H9 (cell line): ENCODE data around the gene CADM1. TPM values are rescaled to one million over a fixed set of nuclear protein-coding genes. Genes with fewer than 3 reads are reported as not detected.

Experiments
- DNase-seq: peaks from one replicate; pipeline ENCODE4 v3.0.0-alpha.2; 2017
- H2AFZ ChIP-seq: one replicate; pipeline ENCODE4 v1.6.1; 2013; ENCODE audit warnings: mild to moderate bottlenecking, low read length, control low read depth, moderate library complexity
- H2AK5ac ChIP-seq: 2 replicates; pipeline ENCODE4 v1.6.1; 2013; ENCODE audit warnings: low read length, control low read depth, mixed read lengths; ENCODE audit not compliant: insufficient read length
- H2BK120ac ChIP-seq: one replicate; pipeline ENCODE4 v1.6.1; 2013; ENCODE audit warnings: low read depth, mild to moderate bottlenecking, low read length, control low read depth, inconsistent platforms; ENCODE audit not compliant: poor library complexity, severe bottlenecking
- H2BK12ac ChIP-seq: 2 replicates; pipeline ENCODE4 v1.6.1; 2013; ENCODE audit warnings: low read length, control low read depth, mixed read lengths, low read depth; ENCODE audit not compliant: insufficient read length
- H2BK15ac ChIP-seq: 2 replicates; pipeline ENCODE4 v1.6.1; 2013; ENCODE audit warnings: low read depth, low read length, control low read depth
- H2BK20ac ChIP-seq: one replicate; pipeline ENCODE4 v1.6.1; 2013; ENCODE audit warnings: low read depth, mild to moderate bottlenecking, low read length, control low read depth, inconsistent platforms; ENCODE audit not compliant: poor library complexity, severe bottlenecking
- H2BK5ac ChIP-seq: 2 replicates; pipeline ENCODE4 v1.6.1; 2013; ENCODE audit warnings: low read length, control low read depth, mixed read lengths; ENCODE audit not compliant: insufficient read length
- H3K14ac ChIP-seq: 2 replicates; pipeline ENCODE4 v1.6.1; 2013; ENCODE audit warnings: low read length, control low read depth; ENCODE audit not compliant: insufficient read depth
- H3K18ac ChIP-seq: 2 replicates; pipeline ENCODE4 v1.6.1; 2013; ENCODE audit warnings: low read depth, mild to moderate bottlenecking, mixed read lengths, low read length, control low read depth; ENCODE audit not compliant: insufficient read length
- H3K23ac ChIP-seq: 2 replicates; pipeline ENCODE4 v1.6.1; 2013; ENCODE audit warnings: low read length, control low read depth, mixed read lengths, low read depth; ENCODE audit not compliant: insufficient read length
- H3K23me2 ChIP-seq: 2 replicates; pipeline ENCODE4 v1.6.1; 2013; ENCODE audit warnings: low read depth, mild to moderate bottlenecking, mixed read lengths, low read length, control low read depth; ENCODE audit not compliant: insufficient read length, poor library complexity, severe bottlenecking
- H3K27ac ChIP-seq: 2 replicates; pipeline ENCODE4 v1.5.1; 2013; ENCODE audit warnings: low read length, control low read depth, mixed read lengths, low read depth; ENCODE audit not compliant: insufficient read length
- H3K27me3 ChIP-seq: 2 replicates; pipeline ENCODE4 v1.6.1; 2013; ENCODE audit warnings: low read length, control low read depth, inconsistent platforms; ENCODE audit not compliant: insufficient read depth
- H3K4ac ChIP-seq: 2 replicates; pipeline ENCODE4 v1.6.1; 2013; ENCODE audit warnings: low read depth, mild to moderate bottlenecking, control low read depth, inconsistent platforms, low read length, moderate library complexity
- H3K4me1 ChIP-seq: 2 replicates; pipeline ENCODE4 v1.6.1; 2013; ENCODE audit warnings: low read length, control low read depth, inconsistent platforms; ENCODE audit not compliant: insufficient read depth
- H3K4me2 ChIP-seq: 2 replicates; pipeline ENCODE4 v1.6.1; 2013; ENCODE audit warnings: low read length, control low read depth, mixed read lengths; ENCODE audit not compliant: insufficient read length, insufficient read depth
- H3K56ac ChIP-seq: 2 replicates; pipeline ENCODE4 v1.6.1; 2013; ENCODE audit warnings: low read depth, mild to moderate bottlenecking, mixed read lengths, low read length, control low read depth; ENCODE audit not compliant: insufficient read length
- H3K79me1 ChIP-seq: 2 replicates; pipeline ENCODE4 v1.6.1; 2013; ENCODE audit warnings: low read depth, mild to moderate bottlenecking, moderate library complexity, low read length, control low read depth, inconsistent platforms; ENCODE audit not compliant: insufficient read depth, poor library complexity, severe bottlenecking
- H3K79me2 ChIP-seq: 2 replicates; pipeline ENCODE4 v1.6.1; 2013; ENCODE audit warnings: low read length, control low read depth, inconsistent platforms; ENCODE audit not compliant: insufficient read depth
- H3K9ac ChIP-seq: 2 replicates; pipeline ENCODE4 v1.6.1; 2013; ENCODE audit warnings: low read length, control low read depth, mixed read lengths; ENCODE audit not compliant: insufficient read length; ENCODE audit errors: extremely low read depth
- H3K9me3 ChIP-seq: one replicate; pipeline ENCODE4 v1.6.1; 2013; ENCODE audit warnings: low read depth, low read length, inconsistent platforms; ENCODE audit not compliant: control insufficient read depth
- H3T11ph ChIP-seq: one replicate; pipeline ENCODE4 v1.6.1; 2013; ENCODE audit warnings: mild to moderate bottlenecking, low read length, control low read depth, inconsistent platforms
- H4K20me1 ChIP-seq: one replicate; pipeline ENCODE4 v1.6.1; 2013; ENCODE audit not compliant: control insufficient read depth, insufficient read length, insufficient read depth
- H4K5ac ChIP-seq: 2 replicates; pipeline ENCODE4 v1.6.1; 2013; ENCODE audit warnings: low read depth, mild to moderate bottlenecking, mixed read lengths, low read length, control low read depth; ENCODE audit not compliant: insufficient read length
- H4K8ac ChIP-seq: replicated peaks from 2 replicates; pipeline ENCODE4 v1.6.1; 2013; ENCODE audit warnings: low read length, control low read depth, mixed read lengths, low read depth; ENCODE audit not compliant: insufficient read length
- H4K91ac ChIP-seq: 2 replicates; pipeline ENCODE4 v1.6.1; 2013; ENCODE audit warnings: low read depth, mild to moderate bottlenecking, moderate library complexity, mixed read lengths, low read length, control low read depth; ENCODE audit not compliant: insufficient read length
- H3K27ac Mint-ChIP-seq, 3 experiments: 2 replicates in 2 of 3; 3 replicates in 1 of 3; pipeline ENCODE4 v1.8.0; 2020 to 2021; ENCODE audit warnings: mixed read lengths in 3 of 3, mild to moderate bottlenecking in 1 of 3, moderate library complexity in 1 of 3
- H3K27me3 Mint-ChIP-seq: 2 replicates; pipeline ENCODE4 v1.8.0; 2021; ENCODE audit warnings: low read depth, mild to moderate bottlenecking, moderate library complexity, mixed read lengths
- H3K36me3 Mint-ChIP-seq, 3 experiments: 2 replicates in 2 of 3; 3 replicates in 1 of 3; pipeline ENCODE4 v1.8.0; 2020 to 2021; ENCODE audit warnings: low read depth in 3 of 3, mixed read lengths in 3 of 3; ENCODE audit not compliant: insufficient read depth in 1 of 3
- H3K4me1 Mint-ChIP-seq, 2 experiments: 2 replicates each; pipeline ENCODE4 v1.8.0; 2020; ENCODE audit warnings: mixed read lengths in 2 of 2
- H3K4me3 Mint-ChIP-seq, 2 experiments: 2 replicates in 1 of 2; 3 replicates in 1 of 2; pipeline ENCODE4 v1.8.0; 2020 to 2021; ENCODE audit warnings: mild to moderate bottlenecking in 2 of 2, mixed read lengths in 2 of 2, moderate library complexity in 1 of 2
- H3K9me3 Mint-ChIP-seq, 2 experiments: 2 replicates in 1 of 2; 3 replicates in 1 of 2; pipeline ENCODE4 v1.8.0; 2020; ENCODE audit warnings: mild to moderate bottlenecking in 2 of 2, mixed read lengths in 2 of 2, moderate library complexity in 1 of 2
- CTCF ChIP-seq: fragments of 200-600 bp; sonication (generic); conservative IDR thresholded peaks from 3 replicates; pipeline ENCODE4 v1.8.0; 2021; ENCODE audit warnings: antibody characterized with exemption, mild to moderate bottlenecking
- WGBS: extraction: QIAGEN DNeasy Blood & Tissue Kit; methylation state at CpG from one replicate; pipeline ENCODE4 v1.1.7; 2013; ENCODE audit warnings: missing lambda C conversion rate, low lambda C conversion rate, mixed read lengths; ENCODE audit not compliant: insufficient read length; ENCODE audit errors: extremely low coverage; 5-methylcytosine and 5-hydroxymethylcytosine counted together
- total RNA-seq: library from RNA; stranded (reverse); gene quantifications from 2 replicates; pipeline ENCODE4 v1.2.1, GENCODE V29; 2021

The CADM1 gene
- total RNA-seq, 1 experiment from 2014 or later, result 11.9 TPM

- H4K20me1 ChIP-seq, result no peaks in the 10 kb centered on the region
- no peak overlapping the region for H2BK120ac ChIP-seq
- H3T11ph ChIP-seq, result no peak overlapping the region
- no peaks in the 10 kb centered on the region for H3K9me3 Mint-ChIP-seq
- H3K4me1 ChIP-seq, result no peaks in the 10 kb centered on the region
- H3K23ac ChIP-seq, result no peak overlapping the region
- H3K27me3 ChIP-seq, result no peaks in the 10 kb centered on the region
- no peak overlapping the region for H3K14ac ChIP-seq
- no peak for DNase-seq
- H4K5ac ChIP-seq, result no peak overlapping the region
- no CpG with 5 or more reads among the region's 3 CpGs for WGBS
- TF ChIP-seq CTCF, result no peak
- no peak overlapping the region for H3K27ac ChIP-seq
- no peak overlapping the region for H2AK5ac ChIP-seq
- H3K4ac ChIP-seq, result no peak overlapping the region
- H2BK20ac ChIP-seq, result no peak overlapping the region
- no peak overlapping the region for H2BK15ac ChIP-seq
- H3K4me2 ChIP-seq, result no peak overlapping the region
- no peak overlapping the region for H3K27ac Mint-ChIP-seq
- no peaks in the 10 kb centered on the region for H3K36me3 Mint-ChIP-seq
- H2AFZ ChIP-seq, result no peak overlapping the region
- no peak overlapping the region for H4K8ac ChIP-seq
- H3K79me1 ChIP-seq, result no peaks in the 10 kb centered on the region
- no peak overlapping the region for H3K9ac ChIP-seq
- no peak overlapping the region for H3K18ac ChIP-seq
- no peaks in the 10 kb centered on the region for H3K23me2 ChIP-seq
- no peak overlapping the region for H2BK5ac ChIP-seq
- H3K56ac ChIP-seq, result no peak overlapping the region
- H3K79me2 ChIP-seq, result no peaks in the 10 kb centered on the region
- H4K91ac ChIP-seq, result no peak overlapping the region
- H3K4me1 Mint-ChIP-seq, result peaks cover 16 to 21% of the 10 kb centered on the region in 2 experiments
- no peak overlapping the region for H3K4me3 Mint-ChIP-seq
- H3K9me3 ChIP-seq, result no peaks in the 10 kb centered on the region
- H3K27me3 Mint-ChIP-seq, result peaks cover 2% of the 10 kb centered on the region; the same call in 1 of the 2 replicates
- H2BK12ac ChIP-seq, result no peak overlapping the region
These were observed 307.2 kb downstream of the CADM1 start for GRCh38 chr11:115197031-115197430.
